HepG2 (cell line): Measurements from ENCODE around the gene ARID3C.

Experiments used
- CHD2 ChIP-seq: IDR thresholded peaks from 2 replicates; pipeline ENCODE4 v1.6.1; 2011; ENCODE audit warnings: low read depth, low read length, improper control_type of control experiment
- DR1 ChIP-seq: sonication (generic); formaldehyde crosslinking; IDR thresholded peaks from 2 replicates; pipeline ENCODE4 v1.8.0; 2021; ENCODE audit warnings: mild to moderate bottlenecking, missing genetic modification reagents, inconsistent platforms
- EZH2 ChIP-seq: conservative IDR thresholded peaks from 2 replicates; pipeline ENCODE4 v1.6.1; 2012; ENCODE audit warnings: mild to moderate bottlenecking, low read depth, low read length, moderate library complexity
- HDAC2 ChIP-seq: sonication (generic); formaldehyde crosslinking; IDR thresholded peaks from 2 replicates; pipeline ENCODE4 v1.4.0; 2020; ENCODE audit warnings: missing genetic modification reagents
- POLR2AphosphoS5 ChIP-seq: IDR thresholded peaks from 2 replicates; pipeline ENCODE4 v1.6.1; 2012; ENCODE audit warnings: low read depth, low read length
- RXRA ChIP-seq: sonication (generic); formaldehyde crosslinking; IDR thresholded peaks from 2 replicates; pipeline ENCODE4 v1.5.1; 2020; ENCODE audit warnings: missing genetic modification reagents
- TF ChIP-seq, protein P1 (sequence below): sonication (generic); formaldehyde crosslinking; IDR thresholded peaks from 2 replicates; pipeline ENCODE4 v1.4.0; 2020; ENCODE audit warnings: missing genetic modification reagents, borderline replicate concordance

DNA sequence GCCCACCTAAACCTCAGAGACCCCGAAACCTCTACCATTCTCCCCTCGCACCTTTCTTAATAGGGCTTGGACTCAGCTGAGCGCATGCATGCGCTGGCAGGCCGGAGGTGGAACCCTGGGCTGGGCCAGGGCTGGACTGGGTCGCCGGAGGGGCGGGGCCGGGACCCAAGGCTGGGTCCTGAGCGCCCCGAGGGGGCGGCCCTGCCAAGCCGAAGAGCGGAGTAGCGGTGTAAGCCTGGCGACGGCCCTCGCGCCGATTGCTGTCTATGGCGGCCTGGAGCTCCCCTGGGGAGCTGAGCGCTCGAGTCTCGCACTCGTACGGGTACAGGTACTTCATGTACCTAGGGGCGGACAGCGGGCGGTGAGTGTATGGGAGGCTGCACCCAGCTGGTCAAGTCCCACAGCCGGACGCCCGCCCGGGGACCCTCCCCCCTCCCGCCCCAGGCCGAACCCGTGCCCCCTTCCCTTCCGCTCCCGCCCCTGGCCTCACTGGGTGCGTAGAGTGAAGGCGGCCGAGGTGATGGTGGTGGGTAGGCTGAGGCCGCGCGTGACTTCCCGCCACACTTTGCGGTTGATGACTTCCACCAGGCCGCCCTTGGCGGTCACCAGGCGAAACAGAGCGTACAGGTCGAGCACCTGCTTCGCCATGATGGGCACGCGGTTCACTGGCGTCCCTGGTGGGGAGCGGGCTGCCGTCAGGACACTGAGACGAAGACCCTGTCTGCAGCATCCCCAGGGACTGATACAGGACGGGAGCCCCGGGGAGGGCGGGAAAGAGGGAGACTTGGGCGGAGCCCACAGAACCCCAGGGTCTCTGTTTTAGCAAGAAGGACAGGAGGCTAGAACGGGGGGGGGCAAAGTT is 5.3 kb downstream of the ARID3C start:
- TF ChIP-seq EZH2 (no peak), CHD2 (no peak), DR1 (CRISPR knock-in tag) (no peak), RXRA (CRISPR knock-in tag) (no peak), HDAC2 (CRISPR knock-in tag) (no peak), POLR2AphosphoS5 (no peak)
- TF ChIP-seq, protein P1, sequence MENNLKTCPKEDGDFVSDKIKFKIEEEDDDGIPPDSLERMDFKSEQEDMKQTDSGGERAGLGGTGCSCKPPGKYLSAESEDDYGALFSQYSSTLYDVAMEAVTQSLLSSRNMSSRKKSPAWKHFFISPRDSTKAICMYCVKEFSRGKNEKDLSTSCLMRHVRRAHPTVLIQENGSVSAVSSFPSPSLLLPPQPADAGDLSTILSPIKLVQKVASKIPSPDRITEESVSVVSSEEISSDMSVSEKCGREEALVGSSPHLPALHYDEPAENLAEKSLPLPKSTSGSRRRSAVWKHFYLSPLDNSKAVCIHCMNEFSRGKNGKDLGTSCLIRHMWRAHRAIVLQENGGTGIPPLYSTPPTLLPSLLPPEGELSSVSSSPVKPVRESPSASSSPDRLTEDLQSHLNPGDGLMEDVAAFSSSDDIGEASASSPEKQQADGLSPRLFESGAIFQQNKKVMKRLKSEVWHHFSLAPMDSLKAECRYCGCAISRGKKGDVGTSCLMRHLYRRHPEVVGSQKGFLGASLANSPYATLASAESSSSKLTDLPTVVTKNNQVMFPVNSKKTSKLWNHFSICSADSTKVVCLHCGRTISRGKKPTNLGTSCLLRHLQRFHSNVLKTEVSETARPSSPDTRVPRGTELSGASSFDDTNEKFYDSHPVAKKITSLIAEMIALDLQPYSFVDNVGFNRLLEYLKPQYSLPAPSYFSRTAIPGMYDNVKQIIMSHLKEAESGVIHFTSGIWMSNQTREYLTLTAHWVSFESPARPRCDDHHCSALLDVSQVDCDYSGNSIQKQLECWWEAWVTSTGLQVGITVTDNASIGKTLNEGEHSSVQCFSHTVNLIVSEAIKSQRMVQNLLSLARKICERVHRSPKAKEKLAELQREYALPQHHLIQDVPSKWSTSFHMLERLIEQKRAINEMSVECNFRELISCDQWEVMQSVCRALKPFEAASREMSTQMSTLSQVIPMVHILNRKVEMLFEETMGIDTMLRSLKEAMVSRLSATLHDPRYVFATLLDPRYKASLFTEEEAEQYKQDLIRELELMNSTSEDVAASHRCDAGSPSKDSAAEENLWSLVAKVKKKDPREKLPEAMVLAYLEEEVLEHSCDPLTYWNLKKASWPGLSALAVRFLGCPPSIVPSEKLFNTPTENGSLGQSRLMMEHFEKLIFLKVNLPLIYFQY (CRISPR knock-in tag) = no peak
